Thoracic aorta (tissue), 2 donors: ENCODE measurements around the gene ZNF346. TPM values are rescaled to one million over a fixed set of nuclear protein-coding genes. Genes with fewer than 3 reads are reported as not detected.

Experiments
- ATAC-seq: fragments of 150-250 bp; one replicate; pipeline ENCODE4 v1.8.0; 2017; ENCODE audit warnings: low read depth; ENCODE audit not compliant: insufficient number of reproducible peaks, low FRiP score
- DNase-seq: peaks from one replicate; pipeline ENCODE4 v3.0.0-alpha.2; 2020; ENCODE audit warnings: low spot score
- H3K27ac ChIP-seq, 2 donors: fragments of 200-600 bp; sonication (generic); 1 replicate in 1 of 2; 2 replicates in 1 of 2; pipeline ENCODE4 v1.5.1; 2016; ENCODE audit warnings: mild to moderate bottlenecking in 2 of 2, moderate library complexity in 2 of 2
- H3K27me3 ChIP-seq: fragments of 200-600 bp; sonication (generic); replicated peaks from 2 replicates; pipeline ENCODE4 v1.6.0; 2016; ENCODE audit warnings: mild to moderate bottlenecking; ENCODE audit not compliant: insufficient read depth
- H3K36me3 ChIP-seq: fragments of 200-600 bp; sonication (generic); one replicate; pipeline ENCODE4 v1.5.1; 2016
- H3K4me1 ChIP-seq, 2 donors: fragments of 200-600 bp; sonication (generic); 1 replicate in 1 of 2; 2 replicates in 1 of 2; pipeline versions ENCODE4 v1.5.1 to v1.6.0; 2016; ENCODE audit warnings: low read depth in 2 of 2, mild to moderate bottlenecking in 1 of 2; ENCODE audit not compliant: control insufficient read depth in 1 of 2
- H3K4me3 ChIP-seq: fragments of 200-600 bp; sonication (generic); 2 replicates; pipeline ENCODE4 v1.5.1; 2016; ENCODE audit warnings: mild to moderate bottlenecking
- H3K9me3 ChIP-seq: fragments of 200-600 bp; sonication (generic); 2 replicates; pipeline ENCODE4 v1.5.1; 2016
- total RNA-seq, 2 donors: library from RNA; depleted of rRNA; stranded (reverse); fragments of >200 nt; gene quantifications; one replicate each; pipeline versions ENCODE4 v1.1.0 to v1.2.3, GENCODE V29; 2016
- TF ChIP-seq, protein P1 (sequence below): fragments of 200-600 bp; sonication (generic); IDR thresholded peaks from one replicate; pipeline ENCODE4 v1.5.1; 2019; ENCODE audit warnings: antibody characterized with exemption

ZNF346 gene
- total RNA-seq, 2 donors from 2014 or later = 22.9 to 25.1 TPM

DNA sequence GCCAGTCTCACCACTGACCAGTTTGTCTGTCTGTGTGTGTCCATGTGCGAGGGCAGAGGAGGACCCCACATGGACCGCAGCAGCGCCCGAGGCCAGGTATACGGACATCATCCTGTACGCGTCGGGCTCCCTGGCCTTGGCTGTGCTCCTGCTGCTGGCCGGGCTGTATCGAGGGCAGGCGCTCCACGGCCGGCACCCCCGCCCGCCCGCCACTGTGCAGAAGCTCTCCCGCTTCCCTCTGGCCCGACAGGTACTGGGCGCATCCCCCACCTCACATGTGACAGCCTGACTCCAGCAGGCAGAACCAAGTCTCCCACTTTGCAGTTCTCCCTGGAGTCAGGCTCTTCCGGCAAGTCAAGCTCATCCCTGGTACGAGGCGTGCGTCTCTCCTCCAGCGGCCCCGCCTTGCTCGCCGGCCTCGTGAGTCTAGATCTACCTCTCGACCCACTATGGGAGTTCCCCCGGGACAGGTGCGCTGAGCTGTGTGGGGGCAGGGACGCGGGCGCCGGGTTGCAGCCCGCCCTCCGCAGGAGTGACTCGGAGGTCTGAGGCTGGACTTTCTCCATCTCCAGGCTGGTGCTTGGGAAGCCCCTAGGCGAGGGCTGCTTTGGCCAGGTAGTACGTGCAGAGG is 70.7 kb downstream of the ZNF346 start:
- no peak for ATAC-seq
- TF ChIP-seq, protein P1, sequence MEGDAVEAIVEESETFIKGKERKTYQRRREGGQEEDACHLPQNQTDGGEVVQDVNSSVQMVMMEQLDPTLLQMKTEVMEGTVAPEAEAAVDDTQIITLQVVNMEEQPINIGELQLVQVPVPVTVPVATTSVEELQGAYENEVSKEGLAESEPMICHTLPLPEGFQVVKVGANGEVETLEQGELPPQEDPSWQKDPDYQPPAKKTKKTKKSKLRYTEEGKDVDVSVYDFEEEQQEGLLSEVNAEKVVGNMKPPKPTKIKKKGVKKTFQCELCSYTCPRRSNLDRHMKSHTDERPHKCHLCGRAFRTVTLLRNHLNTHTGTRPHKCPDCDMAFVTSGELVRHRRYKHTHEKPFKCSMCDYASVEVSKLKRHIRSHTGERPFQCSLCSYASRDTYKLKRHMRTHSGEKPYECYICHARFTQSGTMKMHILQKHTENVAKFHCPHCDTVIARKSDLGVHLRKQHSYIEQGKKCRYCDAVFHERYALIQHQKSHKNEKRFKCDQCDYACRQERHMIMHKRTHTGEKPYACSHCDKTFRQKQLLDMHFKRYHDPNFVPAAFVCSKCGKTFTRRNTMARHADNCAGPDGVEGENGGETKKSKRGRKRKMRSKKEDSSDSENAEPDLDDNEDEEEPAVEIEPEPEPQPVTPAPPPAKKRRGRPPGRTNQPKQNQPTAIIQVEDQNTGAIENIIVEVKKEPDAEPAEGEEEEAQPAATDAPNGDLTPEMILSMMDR = no peak
- H3K36me3 ChIP-seq = no peaks in the 10 kb centered on the region
- H3K27ac ChIP-seq = no peak overlapping the region
- H3K9me3 ChIP-seq = no peaks in the 10 kb centered on the region
- H3K4me3 ChIP-seq = no peak overlapping the region
- no peaks in the 10 kb centered on the region for H3K27me3 ChIP-seq
- H3K4me1 ChIP-seq = no peaks in the 10 kb centered on the region
- DNase-seq = no peak

DNA sequence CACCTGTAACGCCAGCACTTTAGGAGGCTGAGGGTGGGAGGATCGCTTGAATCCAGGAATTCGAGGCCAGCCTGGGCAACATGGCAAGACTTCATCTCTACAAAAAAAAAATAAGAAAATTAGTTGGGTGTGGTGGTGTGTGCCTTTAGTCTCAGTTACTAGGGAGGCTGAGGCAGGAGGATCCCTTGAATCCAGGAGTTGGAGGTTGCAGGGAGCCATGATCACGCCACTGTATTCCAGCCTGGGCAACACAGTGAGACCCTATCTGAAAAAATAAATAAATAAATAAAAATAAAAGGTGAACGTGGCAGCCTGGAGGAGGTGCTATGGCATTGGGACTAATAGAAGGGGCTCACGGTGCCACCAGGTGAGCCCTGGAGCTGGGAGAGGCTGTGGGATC is 71.3 kb downstream of the ZNF346 start:
- H3K27ac ChIP-seq = no peak overlapping the region

DNA sequence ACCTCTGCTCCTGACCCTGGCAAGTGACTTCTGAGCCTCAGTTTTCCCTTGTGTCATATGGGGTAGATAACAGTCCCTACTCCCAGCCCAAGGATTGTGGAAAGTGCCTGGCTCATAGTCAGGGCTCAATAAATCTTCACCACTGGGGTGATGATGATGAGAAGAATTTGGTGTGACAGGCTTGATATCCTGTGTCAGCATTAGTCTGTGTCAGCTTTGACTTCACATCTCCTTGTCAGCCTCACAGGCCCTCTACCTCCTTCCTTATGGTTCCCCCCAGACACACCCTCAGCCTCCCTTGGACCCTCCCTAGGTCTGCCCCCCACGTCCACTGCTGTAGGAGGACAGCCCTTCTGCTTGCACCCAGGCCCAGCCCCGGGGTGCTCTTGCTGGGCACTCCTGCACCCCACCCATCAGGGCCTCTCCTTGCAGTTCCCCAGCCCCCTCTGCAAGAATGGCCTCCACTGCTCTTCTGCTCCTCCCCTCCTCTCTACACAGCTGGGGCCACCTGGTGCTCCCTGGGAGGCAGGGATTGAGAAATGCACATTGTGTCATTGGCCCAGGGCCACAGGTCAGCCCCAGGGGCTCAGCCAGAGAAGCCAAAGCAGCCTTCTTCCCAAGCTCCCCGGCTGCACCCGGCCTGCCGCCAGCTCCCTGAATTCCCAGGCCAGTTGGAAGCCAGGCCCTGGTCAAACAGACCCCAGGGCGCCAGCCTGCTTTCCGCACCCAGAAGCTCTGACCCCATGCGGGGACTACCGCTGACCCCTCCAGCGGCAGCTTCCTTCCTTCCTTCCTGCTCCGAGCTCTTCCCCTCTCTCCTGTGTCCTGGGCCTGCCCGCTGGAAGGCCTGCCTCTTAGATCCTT is 72.0 kb downstream of the ZNF346 start:
- no peak for DNase-seq
- Histone ChIP-seq H3K9me3 (no peaks in the 10 kb centered on the region), H3K36me3 (no peaks in the 10 kb centered on the region), H3K4me1 (no peaks in the 10 kb centered on the region), H3K27me3 (no peaks in the 10 kb centered on the region), H3K27ac (no peak overlapping the region), H3K4me3 (no peak overlapping the region)
- TF ChIP-seq, protein P1 = no peak
- ATAC-seq = no peak

More for the DNA sequence above, 71.3 kb downstream of the ZNF346 start:
- Histone ChIP-seq H3K4me1 (no peaks in the 10 kb centered on the region), H3K27me3 (no peaks in the 10 kb centered on the region), H3K36me3 (no peaks in the 10 kb centered on the region), H3K4me3 (no peak overlapping the region), H3K9me3 (no peaks in the 10 kb centered on the region)
- ATAC-seq (no peak), DNase-seq (no peak)
- TF ChIP-seq, protein P1 = no peak

DNA sequence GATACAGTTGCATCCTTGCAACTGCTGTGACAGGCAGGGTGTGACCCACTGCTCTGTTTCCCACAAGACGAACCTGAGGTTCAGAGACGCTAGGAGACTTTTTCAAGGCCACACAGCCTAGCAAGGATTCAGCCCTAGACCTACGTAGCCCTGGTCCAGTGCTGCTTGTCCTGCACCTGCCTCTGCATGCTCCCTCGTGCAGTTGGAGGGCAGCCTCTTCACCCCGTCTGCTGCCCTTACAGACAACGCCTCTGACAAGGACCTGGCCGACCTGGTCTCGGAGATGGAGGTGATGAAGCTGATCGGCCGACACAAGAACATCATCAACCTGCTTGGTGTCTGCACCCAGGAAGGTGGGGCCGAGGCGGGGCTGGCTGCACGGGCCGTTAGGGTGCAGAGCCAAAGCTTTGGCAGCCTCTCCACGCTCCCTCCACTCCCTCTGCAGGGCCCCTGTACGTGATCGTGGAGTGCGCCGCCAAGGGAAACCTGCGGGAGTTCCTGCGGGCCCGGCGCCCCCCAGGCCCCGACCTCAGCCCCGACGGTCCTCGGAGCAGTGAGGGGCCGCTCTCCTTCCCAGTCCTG is 72.7 kb downstream of the ZNF346 start:
- Histone ChIP-seq H3K9me3 (no peaks in the 10 kb centered on the region), H3K4me3 (no peak overlapping the region), H3K27me3 (no peaks in the 10 kb centered on the region), H3K4me1 (no peaks in the 10 kb centered on the region), H3K36me3 (no peaks in the 10 kb centered on the region), H3K27ac (no peak overlapping the region)
- ATAC-seq = no peak
- TF ChIP-seq, protein P1 = no peak
- DNase-seq = no peak
